ENCODE data around the gene BAIAP3. TPM values are rescaled to one million over a fixed set of nuclear protein-coding genes. Genes with fewer than 3 reads are reported as not detected.

BAIAP3 gene
- total RNA-seq, 1 donor from 2014 or later, result 6.5 TPM

GRCh38 chr16:1300664-1301476, 32.6 kb upstream of the BAIAP3 start:
- Mint-ChIP-seq H3K9me3 (ENCODE audit: unreplicated experiment) (no peaks in the 10 kb centered on the region), H3K4me1 (ENCODE audit: unreplicated experiment) (no peaks in the 10 kb centered on the region), H3K27me3 (ENCODE audit: unreplicated experiment) (peaks cover 8% of the 10 kb centered on the region), H3K36me3 (ENCODE audit: low read depth, unreplicated experiment) (no peaks in the 10 kb centered on the region), H3K27ac (ENCODE audit: unreplicated experiment) (no peak overlapping the region), H3K4me3 (ENCODE audit: unreplicated experiment) (no peak overlapping the region)
- peak; percentile 93 for DNase-seq (ENCODE audit: low spot score)
- peak; percentile 86 for TF ChIP-seq CTCF (IDR thresholded peaks at IDR 0.05; ENCODE audit: unreplicated experiment)

- Mint-ChIP-seq H3K4me3 (ENCODE audit: unreplicated experiment) (no peak overlapping the region), H3K36me3 (ENCODE audit: low read depth, unreplicated experiment) (no peaks in the 10 kb centered on the region), H3K27me3 (ENCODE audit: unreplicated experiment) (peaks cover 8% of the 10 kb centered on the region), H3K27ac (ENCODE audit: unreplicated experiment) (no peak overlapping the region), H3K4me1 (ENCODE audit: unreplicated experiment) (no peaks in the 10 kb centered on the region), H3K9me3 (ENCODE audit: unreplicated experiment) (no peaks in the 10 kb centered on the region)
- TF ChIP-seq CTCF (IDR thresholded peaks at IDR 0.05; ENCODE audit: unreplicated experiment), result no peak
- no peak for DNase-seq (ENCODE audit: low spot score)
Measured at GRCh38 chr16:1301562-1301961, 31.9 kb upstream of the BAIAP3 start.

GRCh38 chr16:1305823-1306222, 27.6 kb upstream of the BAIAP3 start:
- Mint-ChIP-seq H3K4me1 (ENCODE audit: unreplicated experiment) (peaks cover 8% of the 10 kb centered on the region), H3K27ac (ENCODE audit: unreplicated experiment) (no peak overlapping the region), H3K27me3 (ENCODE audit: unreplicated experiment) (peaks cover 9% of the 10 kb centered on the region), H3K4me3 (ENCODE audit: unreplicated experiment) (no peak overlapping the region), H3K36me3 (ENCODE audit: low read depth, unreplicated experiment) (peaks cover 5% of the 10 kb centered on the region), H3K9me3 (ENCODE audit: unreplicated experiment) (no peaks in the 10 kb centered on the region)
- no peak for TF ChIP-seq CTCF (IDR thresholded peaks at IDR 0.05; ENCODE audit: unreplicated experiment)
- DNase-seq (ENCODE audit: low spot score), result no peak

GRCh38 chr16:1306334-1306733, 27.1 kb upstream of the BAIAP3 start:
- H3K27ac Mint-ChIP-seq (ENCODE audit: unreplicated experiment), result no peak overlapping the region
- no peak overlapping the region for H3K4me3 Mint-ChIP-seq (ENCODE audit: unreplicated experiment)
- no peak for DNase-seq (ENCODE audit: low spot score)

More at GRCh38 chr16:1306334-1306733, 27.1 kb upstream of the BAIAP3 start:
- H3K36me3 Mint-ChIP-seq (ENCODE audit: low read depth, unreplicated experiment), result peaks cover 5% of the 10 kb centered on the region
- H3K9me3 Mint-ChIP-seq (ENCODE audit: unreplicated experiment), result no peaks in the 10 kb centered on the region
- H3K4me1 Mint-ChIP-seq (ENCODE audit: unreplicated experiment), result peaks cover 14% of the 10 kb centered on the region
- no peak for TF ChIP-seq CTCF (IDR thresholded peaks at IDR 0.05; ENCODE audit: unreplicated experiment)
- H3K27me3 Mint-ChIP-seq (ENCODE audit: unreplicated experiment), result peaks cover 9% of the 10 kb centered on the region
